Skeletal muscle tissue (tissue), 4 donors: Measurements from ENCODE around the gene SLC35F1. TPM values are rescaled to one million over a fixed set of nuclear protein-coding genes. Genes with fewer than 3 reads are reported as not detected.

Experiments used
- H3K27ac ChIP-seq: one replicate; pipeline ENCODE4 v1.7.0; 2013; ENCODE audit warnings: mild to moderate bottlenecking, low read depth, low read length, inconsistent platforms
- H3K27me3 ChIP-seq, 3 donors: one replicate each; pipeline ENCODE4 v1.7.0; 2013; ENCODE audit warnings: low read length in 3 of 3; ENCODE audit not compliant: control insufficient read depth in 3 of 3, insufficient read depth in 3 of 3
- H3K36me3 ChIP-seq, 3 donors: one replicate each; pipeline ENCODE4 v1.7.0; 2013; ENCODE audit warnings: low read length in 3 of 3; ENCODE audit not compliant: control insufficient read depth in 3 of 3, insufficient read depth in 3 of 3
- H3K4me1 ChIP-seq, 3 donors: one replicate each; pipeline ENCODE4 v1.7.0; 2013; ENCODE audit warnings: low read length in 3 of 3, mild to moderate bottlenecking in 3 of 3; ENCODE audit not compliant: control insufficient read depth in 3 of 3, insufficient read depth in 3 of 3
- H3K4me3 ChIP-seq, 3 donors: one replicate each; pipeline ENCODE4 v1.7.0; 2013; ENCODE audit warnings: low read length in 3 of 3
- H3K9ac ChIP-seq, 3 donors: one replicate each; pipeline ENCODE4 v1.7.0; 2013; ENCODE audit warnings: low read length in 3 of 3, mild to moderate bottlenecking in 3 of 3, moderate library complexity in 2 of 3, low read depth in 1 of 3
- H3K9me3 ChIP-seq, 3 donors: one replicate each; pipeline ENCODE4 v1.7.0; 2013; ENCODE audit warnings: low read length in 3 of 3; ENCODE audit not compliant: control insufficient read depth in 3 of 3
- total RNA-seq: library from RNA; depleted of rRNA; stranded (reverse); fragments of >200 nt; gene quantifications from one replicate; pipeline ENCODE4 v1.2.3, GENCODE V29; 2014
- donor health status: Osteomylitis.

SLC35F1 gene
- total RNA-seq, 1 donor from 2014 or later = 3.1 TPM

GRCh38 chr6:118263921-118264486 lies 356.9 kb downstream of the SLC35F1 start:
- Histone ChIP-seq H3K36me3 (no peaks in the 10 kb centered on the region), H3K9me3 (no peaks in the 10 kb centered on the region), H3K9ac (no peak overlapping the region), H3K4me3 (no peak overlapping the region), H3K27me3 (no peaks in the 10 kb centered on the region), H3K4me1 (no peaks in the 10 kb centered on the region), H3K27ac (no peak overlapping the region)

GRCh38 chr6:118269659-118270058 lies 362.6 kb downstream of the SLC35F1 start:
- no peaks in the 10 kb centered on the region for H3K27me3 ChIP-seq
- no peaks in the 10 kb centered on the region for H3K4me1 ChIP-seq
- no peaks in the 10 kb centered on the region for H3K36me3 ChIP-seq
- H3K4me3 ChIP-seq = no peak overlapping the region
- H3K9me3 ChIP-seq = no peaks in the 10 kb centered on the region
- H3K9ac ChIP-seq = no peak overlapping the region
- no peak overlapping the region for H3K27ac ChIP-seq

DNA sequence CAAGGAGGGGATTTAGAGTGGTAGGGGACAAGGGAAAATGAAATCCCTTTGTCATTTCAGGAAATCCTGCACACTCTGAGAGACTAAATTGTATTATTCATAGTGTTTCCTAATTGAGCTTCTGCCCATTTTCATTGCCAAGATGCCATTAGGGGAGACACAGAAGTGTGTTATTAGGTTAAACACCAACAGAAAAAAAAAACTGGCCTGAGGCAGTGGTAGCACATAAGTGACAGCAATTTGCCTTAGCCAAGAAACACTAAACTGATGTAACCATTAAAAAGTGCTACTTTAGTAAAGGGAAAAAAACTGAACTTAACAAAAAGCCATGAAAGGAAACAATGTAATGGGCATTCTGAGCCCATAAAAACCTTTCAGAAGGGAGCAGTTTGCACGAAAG lies 370.6 kb downstream of the SLC35F1 start:
- Histone ChIP-seq H3K9ac (no peak overlapping the region), H3K27me3 (no peaks in the 10 kb centered on the region), H3K4me1 (peaks cover 0 to 4% (median 0%) of the 10 kb centered on the region in 3 donors), H3K27ac (no peak overlapping the region), H3K9me3 (no peaks in the 10 kb centered on the region), H3K4me3 (no peak overlapping the region), H3K36me3 (no peaks in the 10 kb centered on the region)

GRCh38 chr6:118280210-118280609 lies 373.1 kb downstream of the SLC35F1 start:
- Histone ChIP-seq H3K27ac (no peak overlapping the region), H3K9me3 (no peaks in the 10 kb centered on the region), H3K4me3 (no peak overlapping the region), H3K9ac (no peak overlapping the region), H3K36me3 (no peaks in the 10 kb centered on the region), H3K27me3 (no peaks in the 10 kb centered on the region), H3K4me1 (peaks cover 8 to 13% (median 10%) of the 10 kb centered on the region in 3 donors)

- H3K27me3 ChIP-seq = no peaks in the 10 kb centered on the region
- no peaks in the 10 kb centered on the region for H3K36me3 ChIP-seq
- H3K4me3 ChIP-seq = no peak overlapping the region
- H3K9ac ChIP-seq = no peak overlapping the region
- H3K9me3 ChIP-seq = no peaks in the 10 kb centered on the region
- peaks cover 10 to 20% (median 13%) of the 10 kb centered on the region in 3 donors for H3K4me1 ChIP-seq
- no peak overlapping the region for H3K27ac ChIP-seq
These were observed 374.2 kb downstream of the SLC35F1 start for GRCh38 chr6:118281291-118281690.

DNA sequence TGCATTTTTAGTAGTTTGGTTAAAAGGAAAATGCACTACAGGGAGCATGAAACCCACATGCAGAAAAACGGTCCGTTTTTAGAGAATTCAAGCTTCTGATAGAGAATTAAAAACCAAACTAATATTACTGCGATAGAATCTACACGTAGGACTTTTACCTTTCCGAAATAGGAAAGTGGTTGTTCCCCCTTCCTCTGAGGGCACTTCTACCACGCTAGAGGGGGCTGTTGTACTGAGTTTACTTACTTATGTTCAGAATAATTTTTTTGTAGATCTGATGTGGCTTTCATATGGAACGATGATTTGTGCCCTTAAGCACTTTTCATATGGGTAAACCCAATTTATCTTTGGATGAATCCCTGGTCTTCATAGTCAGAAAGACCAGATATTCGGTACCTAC lies 376.7 kb downstream of the SLC35F1 start:
- H3K27ac ChIP-seq = no peak overlapping the region
- H3K27me3 ChIP-seq = no peaks in the 10 kb centered on the region
- peaks cover 8 to 22% (median 13%) of the 10 kb centered on the region in 3 donors for H3K4me1 ChIP-seq
- peak overlapping the region in 1 of 3 donors; percentile 63 for H3K9ac ChIP-seq
- no peaks in the 10 kb centered on the region for H3K9me3 ChIP-seq
- H3K36me3 ChIP-seq = no peaks in the 10 kb centered on the region
- peak overlapping the region in 1 of 3 donors; percentile 46 for H3K4me3 ChIP-seq

DNA sequence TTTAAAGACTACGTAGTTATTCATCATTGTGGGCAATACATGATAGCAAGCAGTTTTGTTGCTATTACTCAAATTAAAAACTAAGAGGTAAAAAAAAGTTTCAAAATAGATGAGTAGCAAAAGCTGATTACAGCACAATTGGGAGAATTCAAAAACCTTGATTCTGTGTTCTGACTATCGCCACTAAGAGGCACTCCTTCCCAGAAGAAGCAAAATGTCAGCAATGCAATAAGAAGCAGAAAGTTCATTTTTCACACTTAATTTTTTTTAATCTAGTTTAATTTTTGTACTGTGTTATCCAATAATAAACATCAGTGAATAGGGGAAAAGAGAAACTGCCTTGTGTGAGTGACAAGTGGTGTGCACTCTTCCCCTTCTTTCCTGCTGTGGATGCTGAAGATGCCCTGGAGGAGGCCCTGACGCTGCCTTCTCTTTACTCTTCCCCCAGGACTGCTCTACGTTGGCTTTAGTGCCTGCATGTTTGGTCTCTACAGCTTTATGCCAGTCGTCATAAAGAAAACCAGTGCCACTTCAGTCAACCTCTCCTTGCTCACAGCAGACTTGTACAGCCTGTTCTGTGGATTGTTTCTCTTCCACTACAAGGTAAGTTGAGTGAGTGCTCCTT lies 377.8 kb downstream of the SLC35F1 start:
- Histone ChIP-seq H3K27me3 (no peaks in the 10 kb centered on the region), H3K36me3 (no peaks in the 10 kb centered on the region), H3K4me3 (no peak overlapping the region), H3K9me3 (no peaks in the 10 kb centered on the region), H3K9ac (no peak overlapping the region), H3K4me1 (peaks cover 8 to 22% (median 13%) of the 10 kb centered on the region in 3 donors), H3K27ac (no peak overlapping the region)

- H3K36me3 ChIP-seq = no peaks in the 10 kb centered on the region
- H3K4me3 ChIP-seq = no peak overlapping the region
- H3K27me3 ChIP-seq = no peaks in the 10 kb centered on the region
- no peaks in the 10 kb centered on the region for H3K9me3 ChIP-seq
- H3K9ac ChIP-seq = peak overlapping the region in 1 of 3 donors; percentile 59
- no peak overlapping the region for H3K27ac ChIP-seq
- H3K4me1 ChIP-seq = peaks cover 8 to 22% (median 13%) of the 10 kb centered on the region in 3 donors
These were observed 378.7 kb downstream of the SLC35F1 start for GRCh38 chr6:118285791-118286190.

- Histone ChIP-seq H3K9me3 (no peaks in the 10 kb centered on the region), H3K36me3 (no peaks in the 10 kb centered on the region), H3K4me3 (no peak overlapping the region), H3K27ac (no peak overlapping the region), H3K9ac (no peak overlapping the region), H3K4me1 (peaks cover 8 to 26% (median 13%) of the 10 kb centered on the region in 3 donors), H3K27me3 (no peaks in the 10 kb centered on the region)
These were observed 381.5 kb downstream of the SLC35F1 start for GRCh38 chr6:118288355-118289124.

- Histone ChIP-seq H3K27me3 (no peaks in the 10 kb centered on the region), H3K27ac (no peak overlapping the region), H3K4me1 (peaks cover 10 to 22% (median 11%) of the 10 kb centered on the region in 3 donors), H3K36me3 (no peaks in the 10 kb centered on the region), H3K4me3 (no peak overlapping the region), H3K9ac (no peak overlapping the region), H3K9me3 (no peaks in the 10 kb centered on the region)
These were observed 385.5 kb downstream of the SLC35F1 start for GRCh38 chr6:118292558-118292957.
